Stimulated activated CD8-positive, alpha-beta memory T cell treated with anti-CD3 and anti-CD28 coated beads, Interleukin-7, amount 100 ng/mL, for 1 hour (primary cell): ENCODE results near the gene ZCCHC24.

ENCODE experiments used
- DNase-seq, 2 donors: peaks; one replicate each; pipeline ENCODE4 v3.0.0-alpha.2; 2020; ENCODE audit warnings: low read depth in 2 of 2

The ZCCHC24 gene

DNA sequence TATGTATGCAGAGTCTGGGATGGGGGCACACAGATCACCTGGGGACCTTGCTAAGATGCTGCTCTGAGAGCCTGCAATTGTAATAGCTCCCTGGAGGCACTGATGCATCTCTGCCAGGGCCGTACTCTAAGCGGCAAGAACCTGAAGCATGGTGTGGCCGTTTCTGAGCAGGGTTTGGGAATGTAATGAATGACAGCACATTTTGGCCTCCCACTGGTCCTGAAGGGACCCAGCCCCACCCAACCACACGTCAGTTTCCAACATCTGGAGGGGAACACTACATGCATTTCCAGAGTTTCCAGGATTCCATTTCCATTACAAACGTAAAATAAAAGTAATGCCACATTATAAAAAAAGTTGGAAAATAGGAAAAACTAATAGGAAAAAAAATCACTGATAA is 14.0 kb downstream of the ZCCHC24 start:
- no peak for DNase-seq

DNA sequence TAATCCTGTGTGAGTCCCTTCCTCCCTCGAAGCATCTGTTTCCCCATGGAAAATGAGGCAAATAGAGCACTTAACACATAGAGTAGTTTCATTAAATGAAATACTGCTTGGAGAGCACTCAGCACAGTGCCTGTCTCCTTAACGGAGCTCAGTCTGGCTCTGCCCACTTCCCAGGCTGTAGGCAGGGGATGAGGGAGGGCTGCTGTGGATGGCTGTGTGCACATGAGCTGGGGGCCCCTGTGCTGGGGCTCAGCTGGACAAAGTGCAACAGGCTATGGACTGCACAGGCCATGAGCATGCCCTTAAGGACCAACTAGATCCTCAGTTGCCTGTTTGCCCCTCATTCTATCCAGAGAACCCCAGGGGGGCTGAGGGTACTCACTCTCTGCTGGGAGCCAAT is 14.5 kb downstream of the ZCCHC24 start:
- DNase-seq: no peak

DNA sequence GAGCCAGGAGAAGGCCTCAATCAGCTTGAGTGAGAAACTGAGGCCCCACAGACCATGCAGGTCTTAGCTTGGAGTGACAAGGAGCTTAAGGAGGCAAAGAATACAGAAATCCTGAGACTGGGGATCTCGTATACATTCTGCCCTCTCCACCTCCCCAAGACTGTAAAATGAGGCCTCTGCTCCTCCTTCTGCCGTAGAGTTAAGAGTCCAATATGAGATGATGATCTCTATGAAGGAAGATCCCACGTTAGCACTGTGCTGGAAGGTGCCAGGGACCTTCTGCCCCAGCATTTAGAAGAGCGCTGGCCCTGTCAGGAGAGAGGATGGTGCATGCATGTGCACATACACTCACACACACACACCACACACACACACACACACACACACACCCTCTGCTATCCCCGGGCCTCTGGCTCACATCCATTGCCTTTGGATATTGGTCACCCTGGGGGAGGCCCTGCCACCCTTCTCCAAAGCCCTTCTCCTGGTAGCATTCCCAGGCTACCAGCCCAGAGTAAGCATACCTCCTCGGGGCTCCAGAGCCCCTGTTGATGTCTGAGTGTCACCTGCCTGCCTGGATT is 15.0 kb downstream of the ZCCHC24 start:
- DNase-seq: no peak

DNA sequence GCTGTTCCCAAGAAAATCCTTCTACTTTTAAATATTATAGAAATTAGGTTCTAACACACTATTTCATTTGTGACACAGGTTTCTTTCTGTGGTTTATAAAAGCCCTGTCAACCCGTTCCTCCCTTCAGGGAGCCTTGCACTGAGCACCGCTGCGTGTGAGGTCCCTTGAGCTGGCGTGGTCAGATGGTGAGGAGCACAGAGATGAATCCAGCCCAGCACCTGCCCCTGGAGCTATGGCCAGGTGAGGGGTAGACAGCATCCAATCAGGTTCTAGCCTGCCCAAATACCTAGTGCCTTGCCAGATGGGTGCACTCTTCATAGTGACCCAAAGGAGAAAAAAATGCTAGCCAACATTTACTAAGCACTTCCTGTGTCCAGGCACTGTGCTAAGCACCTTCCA is 15.7 kb downstream of the ZCCHC24 start:
- no peak for DNase-seq

DNA sequence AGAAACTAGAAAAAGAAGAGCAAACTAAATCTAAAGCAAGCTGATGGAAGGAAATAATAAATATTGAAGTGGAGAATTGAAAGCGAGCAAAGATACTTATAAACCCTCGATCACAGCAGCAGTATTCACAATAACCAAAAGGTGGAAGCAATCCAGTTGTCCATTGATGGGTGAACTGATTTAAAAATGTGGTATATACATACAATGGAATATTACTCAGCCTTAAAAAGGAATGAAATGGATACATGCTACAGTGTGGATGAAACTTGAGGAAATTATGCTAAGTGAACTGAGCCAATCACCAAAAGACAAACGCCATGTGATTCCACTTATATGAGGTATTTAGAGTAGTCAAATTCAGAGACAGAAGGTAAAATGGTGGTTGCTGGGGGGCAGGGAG is 17.5 kb downstream of the ZCCHC24 start:
- DNase-seq: no peak

DNA sequence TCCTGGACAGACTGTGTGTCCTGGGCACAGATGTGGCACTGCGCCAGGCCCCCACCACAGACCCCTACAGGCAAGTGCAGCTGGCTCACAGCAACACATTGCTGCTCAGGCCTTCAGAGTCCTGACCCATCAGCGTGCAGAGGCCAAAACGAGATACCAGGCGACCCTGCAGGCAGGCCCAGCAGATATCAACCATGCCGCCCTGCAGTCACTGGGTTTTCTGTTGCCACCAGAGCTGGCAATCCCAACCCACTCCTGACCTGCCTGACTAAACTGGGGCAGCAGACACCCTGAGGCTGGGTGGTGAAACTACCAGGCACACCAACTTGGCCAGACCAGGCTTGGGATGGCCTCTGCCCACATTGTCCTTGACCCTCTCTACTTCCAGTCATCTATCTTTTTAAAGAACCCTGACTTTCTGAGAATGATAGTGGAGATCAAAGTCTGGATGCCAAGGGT is 20.3 kb downstream of the ZCCHC24 start:
- DNase-seq: no peak

DNA sequence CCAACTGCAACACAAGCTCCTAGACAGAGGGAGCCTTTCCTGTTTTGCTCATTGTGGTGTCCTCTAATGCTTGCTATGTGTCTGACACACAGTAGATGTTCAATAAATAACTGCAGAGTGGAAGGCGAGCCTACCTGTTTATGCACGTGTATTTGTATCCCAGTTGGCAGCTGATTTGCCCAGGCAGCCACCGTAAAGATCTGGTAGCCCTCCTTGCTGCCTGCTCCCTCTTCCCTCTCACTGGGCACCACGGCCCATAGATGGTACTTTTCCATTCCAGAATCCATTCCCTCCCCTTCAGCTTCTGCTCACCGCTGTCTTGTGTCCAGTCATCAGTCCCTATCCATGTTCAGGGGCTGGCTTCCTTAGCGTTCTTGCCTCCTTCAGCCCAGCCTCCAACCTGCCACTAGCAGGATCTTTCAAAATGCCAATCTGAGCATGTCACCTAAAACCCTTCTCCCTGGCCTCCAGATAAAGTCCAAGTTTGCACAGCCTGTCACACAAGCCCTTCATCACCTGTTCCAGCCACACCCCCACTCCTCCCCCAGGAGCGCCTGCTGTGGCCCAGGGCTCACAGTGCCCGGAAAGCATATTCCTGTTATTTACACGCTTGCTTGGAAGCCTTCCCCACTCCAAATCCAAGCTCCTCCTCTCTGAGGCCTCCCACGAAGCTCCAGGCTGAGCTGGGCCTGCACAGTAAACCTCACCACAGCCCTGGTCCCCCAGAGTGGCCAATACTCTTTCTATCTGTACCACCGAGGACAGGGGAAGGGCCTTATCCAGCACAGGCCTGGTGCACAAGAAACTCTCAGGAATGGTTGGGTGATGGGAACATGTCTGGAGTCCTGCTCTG is 21.0 kb downstream of the ZCCHC24 start:
- no peak for DNase-seq

DNA sequence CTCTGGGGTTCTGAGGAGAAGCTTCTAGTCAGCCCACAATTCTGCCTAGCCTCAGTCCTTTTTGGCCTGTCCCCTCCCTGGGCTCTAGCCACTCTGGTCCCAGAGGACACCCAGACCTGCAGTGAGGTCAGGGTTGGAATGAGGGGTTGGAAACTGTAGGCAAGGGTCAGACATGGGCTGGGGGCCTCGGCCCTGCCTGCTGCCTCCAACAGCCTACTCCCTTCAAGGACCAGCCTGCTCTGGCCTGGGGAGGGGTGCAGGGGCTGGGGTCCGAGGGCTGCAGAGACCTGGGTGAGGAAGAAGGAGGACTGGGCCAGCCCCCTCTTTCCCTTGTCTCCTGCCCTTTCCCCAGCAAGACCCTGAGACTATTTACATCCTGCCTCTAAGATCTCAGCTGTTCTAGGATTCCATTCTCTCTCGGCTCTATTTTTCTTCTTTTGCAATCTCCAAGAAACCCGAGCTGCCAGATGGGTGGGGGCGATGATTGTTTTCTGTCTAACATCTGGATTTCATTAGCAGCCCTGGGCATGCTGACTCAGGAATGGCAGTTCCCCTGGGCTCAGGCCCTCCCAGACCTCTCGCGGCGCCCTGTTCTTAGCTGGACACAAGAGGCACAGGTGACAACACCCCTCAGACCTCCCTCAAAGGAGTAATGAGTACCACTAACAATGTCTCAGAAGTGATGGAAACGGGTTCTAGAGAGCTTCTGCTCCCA is 23.1 kb downstream of the ZCCHC24 start:
- DNase-seq: no peak

DNA sequence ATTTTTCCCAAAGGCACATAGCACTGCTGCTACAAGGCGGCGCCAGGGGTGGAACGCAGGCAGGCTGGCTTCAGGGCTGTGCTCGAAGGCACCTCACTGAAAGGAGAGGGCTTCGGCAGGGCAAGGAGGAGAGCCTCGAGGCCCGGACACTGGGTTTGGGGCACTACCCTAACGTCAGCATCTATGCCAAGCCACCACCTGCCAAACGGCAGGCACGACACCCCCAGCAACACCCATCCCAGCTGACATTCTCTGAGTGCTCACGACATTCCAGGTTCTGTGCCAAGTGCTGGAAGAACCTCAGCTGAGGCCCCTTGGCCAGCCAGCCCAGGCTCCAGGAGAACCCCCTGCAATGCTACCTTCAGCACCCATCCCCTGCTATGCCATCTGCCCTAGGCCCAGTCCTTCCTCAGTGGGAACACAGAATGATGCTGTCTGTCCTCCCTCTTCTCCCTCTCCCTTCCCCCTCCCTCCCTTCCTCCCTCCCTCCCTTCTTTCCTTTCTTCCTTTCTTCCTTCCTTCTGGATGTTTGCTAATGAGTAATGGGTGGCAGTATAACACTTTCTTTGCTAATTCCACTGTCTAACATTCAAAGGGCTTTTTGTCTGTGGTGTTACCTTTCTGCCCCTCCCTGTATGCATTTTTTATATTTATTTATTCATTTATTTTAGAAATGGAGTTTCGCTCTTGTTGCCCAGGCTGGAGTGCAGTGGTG is 24.3 kb downstream of the ZCCHC24 start:
- DNase-seq: no peak

DNA sequence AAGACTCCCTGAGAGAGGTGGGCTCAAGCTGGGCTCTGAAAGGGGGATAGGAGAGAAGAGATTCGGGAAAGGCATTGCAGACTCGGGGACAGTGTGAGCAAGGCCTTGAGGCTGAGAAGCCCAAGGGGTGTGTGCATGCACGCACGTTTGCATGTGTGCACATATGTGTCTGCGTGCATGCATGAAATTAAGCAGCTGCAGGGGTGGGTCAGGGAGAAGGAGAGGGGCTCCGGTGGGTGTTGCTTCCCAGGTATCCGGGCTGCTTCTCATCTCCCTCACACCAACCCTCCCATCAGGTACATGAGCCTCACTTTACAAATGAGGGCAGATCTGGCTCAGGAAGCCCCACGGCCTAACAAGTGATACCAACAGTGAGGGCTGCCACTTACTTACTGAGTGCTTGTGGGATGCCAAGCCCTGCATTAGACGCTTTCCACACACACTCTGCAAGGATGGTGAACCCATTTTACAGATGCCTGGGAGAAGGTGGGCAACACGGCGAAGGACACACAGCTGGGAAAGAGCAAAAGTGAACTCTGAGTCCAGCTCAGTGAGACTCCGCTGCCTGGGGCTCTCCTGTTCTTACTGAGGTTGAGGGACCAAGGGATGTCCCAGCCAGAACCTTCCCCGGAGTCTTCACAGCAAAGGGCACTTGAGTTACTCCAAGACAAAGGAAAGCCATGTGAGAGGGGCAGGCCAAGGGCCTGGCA is 26.4 kb downstream of the ZCCHC24 start:
- DNase-seq: no peak

DNA sequence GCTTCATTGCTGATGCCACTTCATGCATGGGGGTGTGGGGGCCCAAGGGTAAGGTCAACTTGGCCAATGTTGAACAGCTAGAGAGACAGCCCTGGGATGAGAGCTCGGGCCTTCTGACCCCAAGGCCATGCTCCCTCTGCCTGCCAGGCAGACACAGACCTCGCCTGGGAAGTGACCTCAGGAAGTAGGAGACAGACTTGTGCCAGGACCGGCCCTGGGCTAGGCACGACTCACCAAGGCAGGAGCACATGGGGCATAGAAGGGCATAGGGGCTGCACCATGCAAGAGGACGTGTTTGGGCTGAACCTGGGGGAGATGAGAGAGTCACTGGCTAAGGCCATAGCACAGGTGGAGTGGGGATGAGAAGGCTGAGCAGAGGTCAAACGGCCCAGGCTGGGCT is 27.1 kb downstream of the ZCCHC24 start:
- DNase-seq: no peak

DNA sequence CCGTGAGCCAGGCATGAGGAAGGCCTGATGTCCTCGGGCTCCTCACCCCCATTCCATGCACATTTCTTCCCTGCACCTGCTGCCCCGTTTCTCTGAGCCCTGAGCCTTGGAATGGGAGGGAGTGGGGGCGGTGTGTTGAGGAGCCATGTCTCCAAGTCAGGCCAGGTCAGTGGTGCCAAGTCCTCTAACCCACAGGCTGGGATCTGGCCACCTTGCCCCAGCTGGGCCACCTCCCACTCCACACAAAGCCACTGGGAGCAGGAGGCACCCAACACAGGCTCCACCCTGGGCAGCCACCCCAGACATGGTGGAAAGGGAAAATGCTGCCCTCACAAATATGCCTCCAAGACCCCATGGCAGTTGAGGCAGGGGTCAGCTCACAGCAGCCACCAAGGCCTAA is 27.7 kb downstream of the ZCCHC24 start:
- no peak for DNase-seq

DNA sequence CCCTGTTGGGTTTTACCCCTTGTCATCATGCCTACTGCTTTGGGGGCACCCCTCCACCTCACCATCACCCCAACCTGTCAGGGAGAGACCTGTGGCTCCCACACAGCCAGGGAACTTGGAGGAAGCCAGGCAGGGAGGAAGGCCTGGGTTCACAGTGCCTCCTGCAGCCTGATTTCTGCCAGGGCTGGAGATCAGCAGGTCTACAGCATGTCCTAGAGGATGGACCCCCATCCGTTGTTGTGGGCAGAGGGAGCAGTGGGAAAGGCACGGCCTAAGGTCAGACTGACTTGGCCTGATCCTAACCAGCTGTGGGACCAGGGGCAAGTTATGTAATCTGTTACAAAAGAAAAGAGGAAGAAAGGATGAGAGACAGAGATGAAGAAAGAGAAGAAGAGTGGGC is 28.2 kb downstream of the ZCCHC24 start:
- DNase-seq: no peak

DNA sequence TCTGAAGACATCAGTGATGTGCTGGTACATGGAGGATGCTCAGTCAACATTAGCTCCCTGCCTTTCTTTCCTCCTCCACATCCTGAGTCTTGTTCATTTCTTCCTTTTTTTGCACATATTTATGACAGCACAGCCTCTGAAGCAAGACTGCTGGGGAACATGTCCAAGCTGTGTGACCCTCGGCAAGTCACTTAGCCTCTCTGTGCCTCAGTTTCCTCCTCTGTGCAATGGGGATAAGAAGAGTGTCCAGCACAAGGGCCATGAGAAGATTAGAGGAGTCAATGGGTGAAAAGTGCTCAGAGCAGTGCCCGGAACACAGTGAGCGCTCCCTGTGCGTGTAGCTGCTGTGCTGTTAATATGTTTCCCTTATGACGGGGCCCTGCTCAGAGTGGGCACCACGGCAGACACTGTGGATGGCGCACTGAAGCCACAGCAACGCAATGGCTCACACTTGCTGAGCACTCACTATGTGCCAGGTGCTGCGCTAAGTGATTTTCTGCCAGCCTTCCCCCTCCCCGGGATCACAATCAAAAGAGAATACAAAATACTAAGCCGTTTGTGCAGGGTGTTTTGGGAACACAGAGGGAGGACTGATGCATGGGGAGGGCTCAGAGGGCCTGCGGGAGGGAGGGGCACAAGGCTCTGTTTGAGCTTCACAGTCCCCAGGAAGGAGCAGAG is 28.7 kb downstream of the ZCCHC24 start:
- no peak for DNase-seq

DNA sequence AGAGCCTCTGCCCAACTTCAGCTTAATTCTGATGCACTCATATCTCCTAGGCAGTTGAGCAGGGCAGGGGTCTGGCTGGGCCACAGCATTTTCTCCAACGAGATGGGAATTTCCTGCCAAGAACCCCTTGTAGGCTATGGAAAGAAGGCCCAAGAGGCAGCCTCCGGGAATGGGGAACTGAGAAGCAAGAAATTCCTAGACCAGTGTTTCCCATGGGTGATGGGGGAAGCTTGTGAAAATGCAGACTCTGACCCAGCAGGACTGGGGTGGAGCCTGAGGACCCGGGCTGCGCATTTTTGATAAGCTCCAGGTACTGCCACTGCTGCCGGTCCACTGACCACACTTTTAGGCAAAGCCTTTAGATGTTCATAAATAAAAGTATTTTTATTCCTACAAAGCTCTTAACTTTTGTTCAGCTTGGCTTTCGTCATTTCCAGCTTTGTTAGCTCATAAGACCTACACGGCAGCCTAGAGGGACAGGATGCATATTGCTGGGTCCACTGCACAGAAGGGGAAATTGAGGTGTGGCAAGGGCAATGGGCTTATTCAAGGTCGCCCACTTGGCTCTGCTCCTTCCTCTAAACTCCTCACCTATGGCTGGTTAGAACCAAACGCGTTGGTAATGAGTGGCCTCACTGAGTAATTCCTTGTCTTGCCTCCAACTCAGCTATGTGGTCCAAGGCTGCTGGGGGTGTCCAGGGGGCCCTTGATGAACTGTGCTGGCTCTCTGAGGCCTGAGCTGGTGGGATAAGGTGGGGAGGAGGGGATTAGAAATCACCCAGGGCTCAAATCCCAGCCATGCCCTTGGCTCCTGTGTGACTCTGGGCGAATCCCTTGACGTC is 29.5 kb downstream of the ZCCHC24 start:
- no peak for DNase-seq

DNA sequence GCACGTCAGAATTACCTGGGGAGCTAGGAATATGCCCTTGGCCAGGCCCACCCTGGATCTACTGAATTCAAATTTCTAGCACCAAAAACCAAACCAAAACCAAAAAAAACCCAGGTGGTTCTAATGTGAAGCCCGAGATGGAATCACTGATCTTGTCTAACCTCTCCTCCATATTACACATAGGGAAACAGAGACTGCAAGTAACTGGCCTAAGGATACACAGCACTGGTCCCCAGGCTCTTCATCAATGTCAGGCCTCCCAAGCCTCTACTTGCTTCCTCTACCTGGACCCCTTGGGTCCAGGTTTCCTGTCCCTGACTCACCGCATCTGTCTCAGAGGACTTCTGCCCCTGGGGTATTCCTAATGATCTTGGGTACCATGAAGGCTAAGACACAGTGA is 30.7 kb downstream of the ZCCHC24 start:
- DNase-seq: no peak

DNA sequence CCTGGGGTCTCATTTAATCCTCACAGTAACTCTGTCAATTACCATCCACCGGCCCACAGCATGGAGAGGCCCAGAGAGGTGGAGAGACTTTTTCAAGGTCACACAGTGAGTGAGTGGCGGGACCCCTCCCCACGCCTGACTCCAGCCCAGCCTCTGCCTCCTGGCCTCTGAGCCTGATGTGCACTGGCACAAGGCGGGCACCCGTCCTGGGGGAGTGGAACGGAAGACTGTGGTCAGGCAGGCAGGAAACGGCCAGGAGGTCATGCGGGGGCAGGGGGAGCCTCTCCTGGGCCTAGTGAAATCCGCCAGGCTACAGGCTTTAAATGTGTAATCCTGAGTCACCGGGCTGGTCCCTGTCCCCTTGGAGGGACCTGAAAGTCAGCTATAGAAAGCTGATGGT is 32.2 kb downstream of the ZCCHC24 start:
- no peak for DNase-seq

DNA sequence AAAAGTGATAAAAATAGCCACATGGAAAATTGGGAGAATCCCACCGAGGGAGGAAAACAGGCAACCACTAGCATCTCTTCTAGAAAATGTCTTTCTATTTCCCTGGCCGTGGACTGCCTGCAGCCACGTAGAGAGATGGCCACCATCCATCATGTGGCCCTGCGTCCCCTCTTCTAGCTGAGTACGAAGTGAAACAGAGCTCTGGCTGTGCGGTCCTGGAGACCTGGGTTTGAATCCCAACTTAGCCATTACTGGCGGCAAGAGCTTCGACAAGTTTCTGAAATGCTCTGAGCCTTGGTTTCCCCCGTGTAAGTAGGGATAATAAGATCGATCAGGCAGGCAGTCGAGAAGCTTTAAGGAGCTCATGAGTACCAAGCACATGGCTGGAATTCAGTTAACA is 32.9 kb downstream of the ZCCHC24 start:
- no peak for DNase-seq

DNA sequence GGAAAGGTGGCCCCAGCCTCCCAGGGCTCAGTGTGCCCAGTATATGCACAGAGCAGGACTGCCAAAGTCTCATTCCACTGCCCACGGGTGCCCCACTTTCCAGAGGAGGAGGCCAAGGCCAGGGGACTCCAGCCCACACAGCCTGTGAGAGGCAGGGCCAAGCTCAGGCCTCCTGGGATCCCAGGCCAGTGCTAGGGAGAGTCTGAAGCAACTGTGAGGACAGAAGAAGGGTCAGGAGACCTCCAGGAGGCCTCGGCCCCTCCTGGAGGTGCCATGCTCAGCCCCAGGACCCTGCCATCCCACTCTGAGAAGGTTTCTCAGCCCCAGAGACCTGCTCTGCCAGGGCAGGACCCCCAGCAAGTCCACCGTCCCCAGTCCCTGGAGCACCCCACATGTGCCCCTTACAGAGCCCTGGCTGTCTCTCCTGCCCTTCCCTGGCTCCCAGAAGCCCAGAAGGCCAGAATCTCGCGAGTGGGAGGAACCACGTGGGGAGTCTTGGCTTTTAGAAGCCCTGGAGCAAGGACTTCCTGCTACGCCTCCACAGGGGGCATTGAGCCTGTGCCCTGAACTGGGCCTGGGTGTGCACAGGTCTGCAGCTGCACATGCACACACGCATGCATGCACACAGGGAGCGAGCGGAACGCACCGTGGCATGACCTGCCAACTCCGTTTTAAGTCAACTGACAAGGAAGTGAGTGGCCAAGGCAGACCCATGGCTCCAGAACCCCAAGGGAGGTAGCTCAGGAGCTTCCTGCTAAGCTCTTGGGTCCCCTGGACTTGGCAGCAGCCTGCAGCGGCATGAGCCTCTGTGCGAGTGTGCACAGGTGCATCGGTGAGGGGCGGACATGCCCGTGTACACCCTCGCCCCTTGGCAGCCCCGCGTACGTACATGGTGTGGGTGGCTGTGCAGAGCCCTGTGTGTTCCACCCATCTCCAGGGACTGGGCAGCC is 33.6 kb downstream of the ZCCHC24 start:
- no peak for DNase-seq
